GM12874 (cell line): ENCODE results near the gene IL4R.

Experiments used
- CTCF ChIP-seq: IDR thresholded peaks from 2 replicates; pipeline ENCODE4 v1.5.1; 2011; ENCODE audit warnings: low read depth, mild to moderate bottlenecking, control low read depth, low read length, moderate library complexity; ENCODE audit not compliant: insufficient read depth

The IL4R gene

GRCh38 chr16:27318392-27319256, 4.8 kb downstream of the IL4R start:
- TF ChIP-seq CTCF, result no peak

GRCh38 chr16:27319257-27319965, 5.6 kb downstream of the IL4R start:
- no peak for TF ChIP-seq CTCF

- TF ChIP-seq CTCF, result no peak
Observed at GRCh38 chr16:27320261-27321012, 6.7 kb downstream of the IL4R start.

- TF ChIP-seq CTCF, result no peak
Observed at GRCh38 chr16:27321013-27321915, 7.5 kb downstream of the IL4R start.

- TF ChIP-seq CTCF, result no peak
Observed at GRCh38 chr16:27322858-27323780, 9.3 kb downstream of the IL4R start.

GRCh38 chr16:27323781-27324561, 10.2 kb downstream of the IL4R start:
- no peak for TF ChIP-seq CTCF
